Stomach (tissue), 9 donors: ENCODE results near the gene PET100. TPM values are rescaled to one million over a fixed set of nuclear protein-coding genes. Genes with fewer than 3 reads are reported as not detected.
A peak's percentile ranks its signal among the peaks of the same experiment; 100 is the strongest.

ENCODE experiments used
- DNase-seq, 2 donors: peaks; one replicate each; pipeline versions ENCODE4 v3.0.0 to v3.0.0-alpha.2; 2013 to 2019
- H3K27ac ChIP-seq, 5 donors: fragments of 200-600 bp in 4 of 5; sonication (generic) in 4 of 5; one replicate each; pipeline ENCODE4 v1.5.1; 2013 to 2019; ENCODE audit warnings: mild to moderate bottlenecking in 1 of 5, moderate library complexity in 1 of 5
- H3K27me3 ChIP-seq, 3 donors: fragments of 200-600 bp; sonication (generic); one replicate each; pipeline ENCODE4 v1.5.1; 2017 to 2019; ENCODE audit warnings: mixed run types in 1 of 3
- H3K36me3 ChIP-seq, 4 donors: fragments of 200-600 bp; sonication (generic); 1 replicate in 3 of 4; 2 replicates in 1 of 4; pipeline ENCODE4 v1.5.1; 2016 to 2019
- H3K4me1 ChIP-seq, 4 donors: fragments of 200-600 bp; sonication (generic); one replicate each; pipeline ENCODE4 v1.5.1; 2016 to 2019
- H3K4me3 ChIP-seq, 4 donors: fragments of 200-600 bp; sonication (generic) in 3 of 4; one replicate each; pipeline ENCODE4 v1.5.1; 2016 to 2019; ENCODE audit warnings: mild to moderate bottlenecking in 1 of 4
- H3K9me3 ChIP-seq, 4 donors: fragments of 200-600 bp; sonication (generic); one replicate each; pipeline ENCODE4 v1.5.1; 2016 to 2019
- EP300 ChIP-seq: sonication (generic); formaldehyde crosslinking; IDR thresholded peaks from one replicate; pipeline ENCODE4 v1.6.1; 2017; ENCODE audit warnings: antibody characterized with exemption
- POLR2A ChIP-seq, 4 donors: fragments of 450-650 bp; IDR thresholded peaks; one replicate each; pipeline ENCODE4 v1.6.1; 2016; ENCODE audit warnings: antibody characterized with exemption in 4 of 4, control low read depth in 2 of 4, mild to moderate bottlenecking in 1 of 4, moderate library complexity in 1 of 4
- POLR2AphosphoS5 ChIP-seq, 3 donors: sonication (generic); formaldehyde crosslinking; IDR thresholded peaks; one replicate each; pipeline ENCODE4 v1.6.1; 2016; ENCODE audit warnings: antibody characterized with exemption in 3 of 3
- WGBS, 5 donors: extraction: QIAGEN DNeasy Blood & Tissue Kit in 3 of 5; methylation state at CpG; one replicate each; pipeline versions ENCODE4 v1.1.5 to v1.1.7; 2013 to 2018; 5-methylcytosine and 5-hydroxymethylcytosine counted together
- intact Hi-C: fragments of 100-400 bp; cut with DNase I; formaldehyde crosslinking; loops from one replicate; pipeline ENCODE4 v1.15.1; 2023; ENCODE audit warnings: low total_unique reads
- polyA plus RNA-seq, 3 donors: library from polyadenylated mRNA; stranded (reverse); fragments of 200-250 nt; gene quantifications; one replicate each; pipeline ENCODE4 v1.2.3, GENCODE V29; 2013
- small RNA-seq, 4 donors: library from RNA; depleted of rRNA; stranded (forward); fragments of <200 nt; gene quantifications; one replicate each; pipeline ENCODE3, GENCODE V24; 2016
- total RNA-seq, 5 donors: library from RNA; depleted of rRNA; stranded (reverse); fragments of >200 nt; gene quantifications; one replicate each; pipeline versions ENCODE4 v1.1.0 to v1.2.3, GENCODE V29; 2014 to 2016
- TF ChIP-seq, protein P1 (sequence below), 7 experiments: fragments of 450-650 bp in 4 of 7; fragments of 200-600 bp in 3 of 7; sonication (generic) in 3 of 7; IDR thresholded peaks; one replicate each; pipeline ENCODE4 v1.5.1; 2016 to 2019; ENCODE audit warnings: antibody characterized with exemption in 7 of 7, control low read depth in 2 of 7, mild to moderate bottlenecking in 1 of 7
- donor health status: healthy with polysubstance abuse.
- donor health status: Bipolar disorder and iron deficiency.
- donor health status: healthy.

The PET100 gene
- total and polyA plus RNA-seq, 8 donors: 0.89 to 197 (median 28.1) TPM

DNA sequence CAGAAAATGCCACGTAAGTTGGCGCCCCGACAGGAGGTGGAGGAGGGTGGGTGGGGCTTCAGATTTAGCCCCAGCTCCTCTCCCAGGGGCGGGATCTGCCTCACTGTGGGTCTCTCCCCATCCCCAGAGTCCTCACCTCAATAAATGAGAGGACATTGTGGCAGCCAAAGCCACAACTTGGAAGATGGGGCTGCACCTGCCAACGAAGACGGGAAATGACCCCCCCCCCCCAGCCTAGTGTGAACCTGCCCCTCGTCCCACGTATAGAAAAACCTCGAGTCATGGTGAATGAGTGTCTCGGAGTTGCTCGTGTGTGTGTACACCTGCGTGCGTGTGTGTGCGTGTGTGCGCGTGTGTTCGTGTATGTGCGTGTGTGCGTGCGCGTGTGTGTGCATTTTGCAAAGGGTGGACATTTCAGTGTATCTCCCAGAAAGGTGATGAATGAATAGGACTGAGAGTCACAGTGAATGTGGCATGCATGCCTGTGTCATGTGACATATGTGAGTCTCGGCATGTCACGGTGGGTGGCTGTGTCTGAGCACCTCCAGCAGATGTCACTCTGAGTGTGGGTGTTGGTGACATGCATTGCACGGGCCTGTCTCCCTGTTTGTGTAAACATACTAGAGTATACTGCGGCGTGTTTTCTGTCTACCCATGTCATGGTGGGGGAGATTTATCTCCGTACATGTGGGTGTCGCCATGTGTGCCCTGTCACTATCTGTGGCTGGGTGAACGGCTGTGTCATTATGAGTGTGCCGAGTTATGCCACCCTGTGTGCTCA lies 49.6 kb downstream of the PET100 start:
- H3K9me3 ChIP-seq: no peaks in the 10 kb centered on the region
- intact Hi-C loops: no loop called here
- peak in 1 of 2 donors; percentile 57 for DNase-seq
- H3K36me3 ChIP-seq: peaks cover 7 to 22% (median 21%) of the 10 kb centered on the region in 4 donors
- H3K4me3 ChIP-seq: peak overlapping the region in 2 of 4 donors; percentile 20 to 24
- no peak for TF ChIP-seq POLR2AphosphoS5 (IDR thresholded peaks at IDR 0.05)
- TF ChIP-seq, protein P1, sequence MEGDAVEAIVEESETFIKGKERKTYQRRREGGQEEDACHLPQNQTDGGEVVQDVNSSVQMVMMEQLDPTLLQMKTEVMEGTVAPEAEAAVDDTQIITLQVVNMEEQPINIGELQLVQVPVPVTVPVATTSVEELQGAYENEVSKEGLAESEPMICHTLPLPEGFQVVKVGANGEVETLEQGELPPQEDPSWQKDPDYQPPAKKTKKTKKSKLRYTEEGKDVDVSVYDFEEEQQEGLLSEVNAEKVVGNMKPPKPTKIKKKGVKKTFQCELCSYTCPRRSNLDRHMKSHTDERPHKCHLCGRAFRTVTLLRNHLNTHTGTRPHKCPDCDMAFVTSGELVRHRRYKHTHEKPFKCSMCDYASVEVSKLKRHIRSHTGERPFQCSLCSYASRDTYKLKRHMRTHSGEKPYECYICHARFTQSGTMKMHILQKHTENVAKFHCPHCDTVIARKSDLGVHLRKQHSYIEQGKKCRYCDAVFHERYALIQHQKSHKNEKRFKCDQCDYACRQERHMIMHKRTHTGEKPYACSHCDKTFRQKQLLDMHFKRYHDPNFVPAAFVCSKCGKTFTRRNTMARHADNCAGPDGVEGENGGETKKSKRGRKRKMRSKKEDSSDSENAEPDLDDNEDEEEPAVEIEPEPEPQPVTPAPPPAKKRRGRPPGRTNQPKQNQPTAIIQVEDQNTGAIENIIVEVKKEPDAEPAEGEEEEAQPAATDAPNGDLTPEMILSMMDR (IDR thresholded peaks at IDR 0.05): no peak
- no peak for TF ChIP-seq POLR2A (IDR thresholded peaks at IDR 0.05)
- TF ChIP-seq EP300: no peak
- H3K27me3 ChIP-seq: peaks cover 0 to 54% (median 25%) of the 10 kb centered on the region in 3 donors
- H3K27ac ChIP-seq: peak overlapping the region in 2 of 5 donors; percentile 8 to 66
- H3K4me1 ChIP-seq: peaks cover 0 to 28% (median 24%) of the 10 kb centered on the region in 4 donors
- whole genome bisulfite sequencing, 5 donors: 37 to 46% (median 41%) methylated on average over 24 to 30 of the region's 30 CpGs

DNA sequence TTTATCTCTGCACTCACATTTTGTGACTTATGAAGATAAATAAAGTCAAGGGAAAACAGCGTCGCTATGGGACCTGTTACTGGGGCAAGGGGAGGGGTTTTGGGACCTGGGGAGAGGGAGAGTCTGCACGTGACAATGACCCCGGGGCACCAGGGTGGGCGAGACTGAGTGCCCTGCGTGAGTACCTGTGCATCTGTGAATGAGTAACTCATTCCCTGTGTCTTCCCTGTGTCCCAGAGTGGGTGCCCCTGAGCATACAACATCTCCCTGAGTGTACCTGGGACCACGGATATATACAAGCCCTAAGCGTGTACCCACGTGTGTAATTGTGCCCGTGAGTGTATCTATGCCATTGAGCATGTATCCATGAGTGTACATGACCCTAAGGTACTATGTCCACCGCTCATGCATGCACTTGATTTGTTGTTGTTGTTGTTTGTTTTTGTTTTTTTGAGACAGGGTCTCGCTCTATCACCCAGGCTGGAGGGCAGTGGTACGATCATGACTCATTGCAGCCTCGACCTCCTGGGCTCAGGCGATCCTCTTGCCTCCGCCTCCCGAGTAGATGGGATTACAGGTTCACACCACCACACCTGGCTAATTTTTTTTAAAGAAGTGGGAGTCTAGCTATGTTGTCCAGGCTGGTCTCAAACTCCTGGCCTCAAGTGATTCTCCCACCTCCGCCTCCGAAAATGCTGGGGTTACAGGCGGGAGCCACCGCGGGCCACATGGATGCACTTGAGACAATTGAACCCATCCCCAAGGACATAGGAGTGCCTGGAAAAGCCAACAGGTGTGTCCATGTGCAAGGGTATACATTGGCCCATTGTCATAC lies 50.4 kb downstream of the PET100 start:
- H3K36me3 ChIP-seq: peaks cover 7 to 30% (median 29%) of the 10 kb centered on the region in 4 donors
- H3K9me3 ChIP-seq: no peaks in the 10 kb centered on the region
- WGBS, 5 donors: 39 to 43% (median 42%) methylated on average over 22 of the region's 22 CpGs
- H3K4me1 ChIP-seq: peaks cover 0 to 28% (median 24%) of the 10 kb centered on the region in 4 donors
- peak overlapping the region in 3 of 5 donors; percentile 91 to 96 (median 93) for H3K27ac ChIP-seq
- intact Hi-C loops: loop anchor here (10.0 kb wide), 1 partner anchor 105 kb away; no protein-coding TSS in a partner anchor
- TF ChIP-seq EP300 (no peak), POLR2AphosphoS5 (IDR thresholded peaks at IDR 0.05) (no peak), POLR2A (IDR thresholded peaks at IDR 0.05) (no peak)
- TF ChIP-seq, protein P1 (IDR thresholded peaks at IDR 0.05): no peak
- peak overlapping the region; percentile 94 to 100 (median 99) for H3K4me3 ChIP-seq
- H3K27me3 ChIP-seq: peaks cover 0 to 53% (median 25%) of the 10 kb centered on the region in 3 donors
- DNase-seq: no peak

DNA sequence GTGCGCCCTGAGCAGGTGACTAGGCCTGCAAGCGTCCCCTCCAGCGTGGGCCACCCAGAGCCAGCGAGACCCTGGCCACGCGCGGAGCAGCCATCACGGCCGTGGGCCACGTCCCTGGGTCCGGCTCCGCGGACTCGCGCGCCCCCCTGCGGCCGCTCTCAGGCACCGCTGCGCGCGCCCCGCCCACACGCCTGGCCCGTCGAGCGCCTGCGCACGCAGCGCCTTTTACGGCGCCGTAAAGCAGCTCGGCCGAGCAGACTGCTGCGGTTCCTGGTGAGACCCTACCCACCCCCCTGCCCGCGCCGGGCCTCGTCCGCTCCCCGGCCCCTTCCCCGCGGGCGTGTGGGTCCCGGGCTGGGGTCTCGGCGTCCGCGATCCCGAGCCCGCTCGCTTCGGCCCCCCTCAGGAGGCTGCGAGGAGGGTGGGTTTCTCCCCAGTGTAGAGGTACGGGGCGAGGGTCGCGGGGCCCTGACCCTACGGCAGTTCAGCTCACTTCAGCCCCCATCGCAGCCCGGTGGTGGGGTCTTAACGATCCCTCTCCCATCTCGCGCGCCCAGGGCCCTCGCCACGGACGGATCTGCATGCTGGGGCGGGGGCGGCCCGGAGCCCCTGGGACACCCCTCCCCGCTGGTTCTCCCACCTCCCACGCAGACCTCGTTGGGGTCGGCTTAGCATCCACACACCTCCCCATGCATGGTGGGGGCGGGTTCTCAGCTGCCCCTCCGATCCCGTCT lies 51.2 kb downstream of the PET100 start, which contains the start of gene TRAPPC5:
TRAPPC5 (plus strand) TSS at position 228 of the 734 bp plus-strand sequence. CDS start 1,421 bp downstream, outside the sequence.
- peak; percentile 89 to 97 for DNase-seq
- peak within 1 kb of the TSS; percentile 88 to 96 (median 92) for H3K27ac ChIP-seq
- intact Hi-C loops: loop anchor here (10.0 kb wide), 1 partner anchor 106 kb away; no protein-coding TSS in a partner anchor
- H3K4me1 ChIP-seq: peaks cover 0 to 28% (median 24%) of the 10 kb centered on the region in 4 donors
- peaks cover 7 to 35% (median 33%) of the 10 kb centered on the region in 4 donors for H3K36me3 ChIP-seq
- WGBS, 5 donors: 0 to 1% (median 1%) methylated on average over 13 to 79 of the region's 79 CpGs
- no peaks in the 10 kb centered on the region for H3K9me3 ChIP-seq
- TF ChIP-seq POLR2AphosphoS5 (IDR thresholded peaks at IDR 0.05) (peak; percentile 13 to 85 (median 63)), EP300 (no peak), POLR2A (IDR thresholded peaks at IDR 0.05) (no peak)
- TF ChIP-seq, protein P1 (IDR thresholded peaks at IDR 0.05): peak in 4 of 7 experiments; percentile 24 to 99 (median 97)
- H3K4me3 ChIP-seq: peak within 1 kb of the TSS; percentile 94 to 100 (median 99)
- H3K27me3 ChIP-seq: peaks cover 0 to 45% (median 25%) of the 10 kb centered on the region in 3 donors

Small RNA genes within 50 kb of the gene (small RNA-seq; reads per million reads assigned to genes)
- 0 reads per million in 4 donors for gene MIR6792

Other genes with a start within 250 kb of the PET100 start
- gene PEX11G, start 140.8 kb upstream of the PET100 start, total RNA-seq: 1 to 10 TPM in 2 of 5 donors, not detected in 3; 3.9 to 5.2 TPM
- 1 to 10 TPM; 5.5 to 8.8 (median 5.8) TPM for gene PEX11G, start 140.8 kb upstream of the PET100 start, polyA plus RNA-seq
- gene ZNF358, start 113.7 kb upstream of the PET100 start, total RNA-seq: 100 to 1,000 TPM in 1 of 5 donors, 10 to 100 TPM in 3, 1 to 10 TPM in 1; 6.2 to 304 (median 84.0) TPM
- gene ZNF358, start 113.7 kb upstream of the PET100 start, polyA plus RNA-seq: 10 to 100 TPM; 68.0 to 75.8 (median 72.4) TPM
- 10 to 100 TPM in 3 of 5 donors, 1 to 10 TPM in 2; 5.1 to 56.6 (median 18.3) TPM for gene MCOLN1, start 107.2 kb upstream of the PET100 start, total RNA-seq
- gene MCOLN1, start 107.2 kb upstream of the PET100 start, polyA plus RNA-seq: 10 to 100 TPM; 13.3 to 25.5 (median 19.2) TPM
- 100 to 1,000 TPM in 2 of 5 donors, 10 to 100 TPM in 3; 15.2 to 357 (median 70.1) TPM for gene PNPLA6, start 94.1 kb upstream of the PET100 start, total RNA-seq
- gene PNPLA6, start 94.1 kb upstream of the PET100 start, polyA plus RNA-seq: 10 to 100 TPM; 31.3 to 38.4 (median 38.0) TPM
- 100 to 1,000 TPM in 1 of 5 donors, 10 to 100 TPM in 3, 1 to 10 TPM in 1; 5.5 to 232 (median 43.8) TPM for gene CAMSAP3, start 33.9 kb upstream of the PET100 start, total RNA-seq
- 10 to 100 TPM; 17.0 to 21.5 (median 21.1) TPM for gene CAMSAP3, start 33.9 kb upstream of the PET100 start, polyA plus RNA-seq
- gene XAB2, start 248 bp upstream of the PET100 start, total RNA-seq: 100 to 1,000 TPM in 1 of 5 donors, 10 to 100 TPM in 4; 24.6 to 106 (median 40.7) TPM
- 10 to 100 TPM; 43.2 to 57.5 (median 53.6) TPM for gene XAB2, start 248 bp upstream of the PET100 start, polyA plus RNA-seq
- gene PCP2, start 3.9 kb downstream of the PET100 start, total RNA-seq: 1 to 10 TPM in 1 of 5 donors, not detected in 4; 2.7 TPM
- gene PCP2, start 3.9 kb downstream of the PET100 start, polyA plus RNA-seq: 1 to 10 TPM; 3.7 to 9.3 (median 4.3) TPM
- 100 to 1,000 TPM in 4 of 5 donors, 10 to 100 TPM in 1; 46.6 to 734 (median 167) TPM for gene STXBP2, start 7.3 kb downstream of the PET100 start, total RNA-seq
- 100 to 1,000 TPM in 2 of 3 donors, 10 to 100 TPM in 1; 90.1 to 145 (median 130) TPM for gene STXBP2, start 7.3 kb downstream of the PET100 start, polyA plus RNA-seq
- gene RETN, start 39.3 kb downstream of the PET100 start, total RNA-seq: 1 to 10 TPM in 1 of 5 donors, not detected in 4; 9.6 TPM
- gene RETN, start 39.3 kb downstream of the PET100 start, polyA plus RNA-seq: 10 to 100 TPM in 1 of 3 donors, 1 to 10 TPM in 1, not detected in 1; 6.2 to 41.4 TPM
- 1 to 10 TPM in 1 of 5 donors, under 1 TPM in 2, not detected in 2; 0.37 to 7.0 (median 0.43) TPM for gene MCEMP1, start 47.3 kb downstream of the PET100 start, total RNA-seq
- 1 to 10 TPM in 2 of 3 donors, under 1 TPM in 1; 0.65 to 9.1 (median 1.2) TPM for gene MCEMP1, start 47.3 kb downstream of the PET100 start, polyA plus RNA-seq
- 10 to 100 TPM in 3 of 5 donors, 1 to 10 TPM in 2; 4.5 to 20.6 (median 15.1) TPM for gene TRAPPC5, start 51.0 kb downstream of the PET100 start, total RNA-seq
- 100 to 1,000 TPM; 108 to 203 (median 134) TPM for gene TRAPPC5, start 51.0 kb downstream of the PET100 start, polyA plus RNA-seq
- gene FCER2, start 72.3 kb downstream of the PET100 start, total RNA-seq: 1 to 10 TPM in 1 of 5 donors, not detected in 4; 1.5 TPM
- gene FCER2, start 72.3 kb downstream of the PET100 start, polyA plus RNA-seq: under 1 TPM in 1 of 3 donors, not detected in 2; 0.48 TPM
- gene CLEC4G, start 102.3 kb downstream of the PET100 start, total RNA-seq: 1 to 10 TPM in 1 of 5 donors, under 1 TPM in 1, not detected in 3; 0.37 to 1.0 TPM
- gene CLEC4G, start 102.3 kb downstream of the PET100 start, polyA plus RNA-seq: 1 to 10 TPM in 1 of 3 donors, under 1 TPM in 1, not detected in 1; 0.25 to 1.2 TPM
- 10 to 100 TPM in 2 of 5 donors, 1 to 10 TPM in 3; 1.8 to 51.9 (median 7.1) TPM for gene CD209, start 117.7 kb downstream of the PET100 start, total RNA-seq
- gene CD209, start 117.7 kb downstream of the PET100 start, polyA plus RNA-seq: 1 to 10 TPM in 2 of 3 donors, under 1 TPM in 1; 0.38 to 3.4 (median 2.0) TPM
- 1 to 10 TPM in 1 of 5 donors, not detected in 4; 1.8 TPM for gene CLEC4M, start 133.4 kb downstream of the PET100 start, total RNA-seq
- gene CLEC4M, start 133.4 kb downstream of the PET100 start, polyA plus RNA-seq: not detected
- gene EVI5L, start 200.4 kb downstream of the PET100 start, total RNA-seq: 10 to 100 TPM in 2 of 5 donors, 1 to 10 TPM in 3; 4.9 to 31.6 (median 9.3) TPM
- gene EVI5L, start 200.4 kb downstream of the PET100 start, polyA plus RNA-seq: 1 to 10 TPM; 5.1 to 8.2 (median 7.8) TPM
- gene PRR36, start 244.6 kb downstream of the PET100 start, total RNA-seq: under 1 TPM in 1 of 5 donors, not detected in 4; 0.18 TPM
- under 1 TPM; 0.45 to 0.61 (median 0.50) TPM for gene PRR36, start 244.6 kb downstream of the PET100 start, polyA plus RNA-seq